Vagina (tissue), 2 donors: Measurements from ENCODE around the gene ARSD. TPM values are rescaled to one million over a fixed set of nuclear protein-coding genes. Genes with fewer than 3 reads are reported as not detected.
A peak's percentile ranks its signal among the peaks of the same experiment; 100 is the strongest.
"Not testable (repeated sequence)": the region's sequence is repeated elsewhere in the genome, so short reads cannot be mapped to it uniquely, and the experiment has no call there.

Experiments
- DNase-seq, 2 donors: peaks; one replicate each; pipeline ENCODE4 v3.0.0-alpha.2; 2017; ENCODE audit errors: extremely low spot score in 2 of 2
- H3K27ac ChIP-seq: fragments of 200-600 bp; sonication (generic); one replicate; pipeline ENCODE4 v1.5.1; 2019
- H3K27me3 ChIP-seq: fragments of 200-600 bp; sonication (generic); one replicate; pipeline ENCODE4 v1.5.1; 2019
- H3K36me3 ChIP-seq, 2 donors: fragments of 200-600 bp; sonication (generic); one replicate each; pipeline ENCODE4 v1.5.1; 2017 to 2019
- H3K4me1 ChIP-seq: fragments of 200-600 bp; sonication (generic); one replicate; pipeline ENCODE4 v1.5.1; 2019
- H3K4me3 ChIP-seq, 2 donors: fragments of 200-600 bp; sonication (generic); 1 replicate in 1 of 2; 2 replicates in 1 of 2; pipeline ENCODE4 v1.5.1; 2016 to 2019
- H3K9me3 ChIP-seq: fragments of 200-600 bp; sonication (generic); one replicate; pipeline ENCODE4 v1.5.1; 2019
- POLR2A ChIP-seq, 2 donors: fragments of 450-650 bp; IDR thresholded peaks; one replicate each; pipeline ENCODE4 v1.6.1; 2017; ENCODE audit warnings: antibody characterized with exemption in 2 of 2, mild to moderate bottlenecking in 2 of 2, moderate library complexity in 2 of 2
- POLR2AphosphoS5 ChIP-seq, 2 donors: sonication (generic); formaldehyde crosslinking; IDR thresholded peaks; one replicate each; pipeline ENCODE4 v1.9.0; 2017; ENCODE audit warnings: antibody characterized with exemption in 2 of 2, mild to moderate bottlenecking in 2 of 2, low read depth in 1 of 2; ENCODE audit not compliant: insufficient read depth in 1 of 2
- intact Hi-C: fragments of 100-400 bp; cut with DNase I; formaldehyde crosslinking; loops from one replicate; pipeline ENCODE4 v1.15.1; 2023
- total RNA-seq: library from RNA; depleted of rRNA; stranded (reverse); fragments of >200 nt; gene quantifications from one replicate; pipeline ENCODE4 v1.2.3, GENCODE V29; 2016
- TF ChIP-seq, protein P1 (sequence below), 3 experiments: fragments of 450-650 bp in 2 of 3; fragments of 200-600 bp in 1 of 3; sonication (generic) in 1 of 3; IDR thresholded peaks; one replicate each; pipeline ENCODE4 v1.5.1; 2017 to 2019; ENCODE audit warnings: antibody characterized with exemption in 3 of 3, mild to moderate bottlenecking in 2 of 3, moderate library complexity in 2 of 3

ARSD gene
- total RNA-seq, 1 donor from 2014 or later: 14.0 TPM

DNA sequence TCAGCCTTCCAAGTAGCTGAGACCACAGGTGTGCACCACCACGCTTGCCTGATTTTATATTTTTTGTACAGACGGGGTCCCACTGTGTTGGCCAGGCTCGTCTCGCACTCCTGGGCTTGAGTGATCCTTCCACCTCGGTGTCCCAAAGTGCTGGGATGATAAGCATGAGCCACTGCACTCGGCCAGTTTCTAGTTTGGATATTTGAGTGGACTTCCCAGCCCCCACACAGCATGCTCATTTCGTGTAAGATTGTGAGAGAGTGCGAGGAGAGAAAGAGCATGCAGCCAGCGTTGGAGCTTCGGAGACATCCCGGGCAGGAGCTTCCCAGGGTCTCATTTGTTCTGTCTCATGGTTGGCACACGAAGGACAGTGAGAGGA, 31.8 kb downstream of the ARSD start:
- Histone ChIP-seq H3K9me3 (no peaks in the 10 kb centered on the region), H3K4me1 (peaks cover 44% of the 10 kb centered on the region), H3K4me3 (no peak overlapping the region), H3K36me3 (no peaks in the 10 kb centered on the region), H3K27ac (no peak overlapping the region), H3K27me3 (no peaks in the 10 kb centered on the region)
- intact Hi-C loops: no loop called here
- TF ChIP-seq POLR2AphosphoS5 (IDR thresholded peaks at IDR 0.05; ENCODE audit: insufficient read depth in 1 of 2, low read depth in 1 of 2) (no peak), POLR2A (IDR thresholded peaks at IDR 0.05) (no peak)
- TF ChIP-seq, protein P1, sequence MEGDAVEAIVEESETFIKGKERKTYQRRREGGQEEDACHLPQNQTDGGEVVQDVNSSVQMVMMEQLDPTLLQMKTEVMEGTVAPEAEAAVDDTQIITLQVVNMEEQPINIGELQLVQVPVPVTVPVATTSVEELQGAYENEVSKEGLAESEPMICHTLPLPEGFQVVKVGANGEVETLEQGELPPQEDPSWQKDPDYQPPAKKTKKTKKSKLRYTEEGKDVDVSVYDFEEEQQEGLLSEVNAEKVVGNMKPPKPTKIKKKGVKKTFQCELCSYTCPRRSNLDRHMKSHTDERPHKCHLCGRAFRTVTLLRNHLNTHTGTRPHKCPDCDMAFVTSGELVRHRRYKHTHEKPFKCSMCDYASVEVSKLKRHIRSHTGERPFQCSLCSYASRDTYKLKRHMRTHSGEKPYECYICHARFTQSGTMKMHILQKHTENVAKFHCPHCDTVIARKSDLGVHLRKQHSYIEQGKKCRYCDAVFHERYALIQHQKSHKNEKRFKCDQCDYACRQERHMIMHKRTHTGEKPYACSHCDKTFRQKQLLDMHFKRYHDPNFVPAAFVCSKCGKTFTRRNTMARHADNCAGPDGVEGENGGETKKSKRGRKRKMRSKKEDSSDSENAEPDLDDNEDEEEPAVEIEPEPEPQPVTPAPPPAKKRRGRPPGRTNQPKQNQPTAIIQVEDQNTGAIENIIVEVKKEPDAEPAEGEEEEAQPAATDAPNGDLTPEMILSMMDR (IDR thresholded peaks at IDR 0.05): no peak
- DNase-seq: no peak

DNA sequence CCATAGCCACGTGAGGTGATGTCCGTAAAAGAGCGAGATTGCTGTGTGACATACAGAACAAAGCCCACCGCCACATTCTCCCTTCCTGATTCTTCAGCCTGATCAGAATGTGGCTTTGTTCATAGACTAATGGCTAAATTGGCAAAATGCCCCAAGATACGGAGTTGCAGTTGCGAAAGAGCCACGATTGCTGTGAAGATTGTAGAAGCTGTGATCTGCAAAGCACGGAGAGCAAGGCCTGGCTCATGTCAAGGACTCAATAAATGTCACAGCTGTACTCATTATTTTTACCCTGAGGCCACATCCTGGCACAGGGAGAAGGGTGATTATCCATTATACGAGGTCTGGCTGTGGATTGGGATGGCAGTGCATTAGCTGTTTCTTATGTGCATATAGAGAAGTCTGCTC, 34.2 kb downstream of the ARSD start:
- no peaks in the 10 kb centered on the region for H3K9me3 ChIP-seq
- peak overlapping the region in 1 of 2 donors; percentile 26 for H3K4me3 ChIP-seq
- DNase-seq: peak in 1 of 2 donors; percentile 95
- H3K4me1 ChIP-seq: peaks cover 51% of the 10 kb centered on the region
- H3K27ac ChIP-seq: peak overlapping the region; percentile 36
- TF ChIP-seq POLR2AphosphoS5 (IDR thresholded peaks at IDR 0.05; ENCODE audit: insufficient read depth in 1 of 2, low read depth in 1 of 2): peak; percentile 53 to 65
- TF ChIP-seq, protein P1 (IDR thresholded peaks at IDR 0.05): no peak
- intact Hi-C loops: no loop called here
- no peaks in the 10 kb centered on the region for H3K36me3 ChIP-seq
- H3K27me3 ChIP-seq: no peaks in the 10 kb centered on the region

DNA sequence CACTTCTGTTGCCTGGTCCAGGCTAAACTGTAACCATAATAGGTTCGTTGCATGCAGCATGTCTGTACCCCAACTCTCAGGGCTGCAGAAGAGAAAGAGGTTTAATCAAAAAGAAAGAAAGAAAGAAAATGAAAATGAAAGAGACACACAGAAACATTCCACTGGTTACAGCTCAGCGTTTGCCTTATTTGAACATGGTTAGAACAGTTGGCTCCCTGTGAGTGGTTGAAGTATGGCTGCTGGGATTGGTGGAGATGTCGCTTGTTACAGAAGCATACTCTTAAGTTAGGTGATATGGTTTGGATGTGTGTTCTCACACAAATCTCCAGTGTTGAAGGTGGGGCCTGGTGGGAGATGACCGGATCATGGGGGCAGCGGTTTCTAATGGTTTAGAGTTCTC, 36.3 kb downstream of the ARSD start:
- H3K9me3 ChIP-seq: no peaks in the 10 kb centered on the region
- H3K4me1 ChIP-seq: peaks cover 54% of the 10 kb centered on the region
- TF ChIP-seq, protein P1 (IDR thresholded peaks at IDR 0.05): no peak
- no peaks in the 10 kb centered on the region for H3K36me3 ChIP-seq
- DNase-seq: no peak
- H3K27ac ChIP-seq: no peak overlapping the region
- intact Hi-C loops: no loop called here
- no peak overlapping the region for H3K4me3 ChIP-seq
- H3K27me3 ChIP-seq: no peaks in the 10 kb centered on the region

DNA sequence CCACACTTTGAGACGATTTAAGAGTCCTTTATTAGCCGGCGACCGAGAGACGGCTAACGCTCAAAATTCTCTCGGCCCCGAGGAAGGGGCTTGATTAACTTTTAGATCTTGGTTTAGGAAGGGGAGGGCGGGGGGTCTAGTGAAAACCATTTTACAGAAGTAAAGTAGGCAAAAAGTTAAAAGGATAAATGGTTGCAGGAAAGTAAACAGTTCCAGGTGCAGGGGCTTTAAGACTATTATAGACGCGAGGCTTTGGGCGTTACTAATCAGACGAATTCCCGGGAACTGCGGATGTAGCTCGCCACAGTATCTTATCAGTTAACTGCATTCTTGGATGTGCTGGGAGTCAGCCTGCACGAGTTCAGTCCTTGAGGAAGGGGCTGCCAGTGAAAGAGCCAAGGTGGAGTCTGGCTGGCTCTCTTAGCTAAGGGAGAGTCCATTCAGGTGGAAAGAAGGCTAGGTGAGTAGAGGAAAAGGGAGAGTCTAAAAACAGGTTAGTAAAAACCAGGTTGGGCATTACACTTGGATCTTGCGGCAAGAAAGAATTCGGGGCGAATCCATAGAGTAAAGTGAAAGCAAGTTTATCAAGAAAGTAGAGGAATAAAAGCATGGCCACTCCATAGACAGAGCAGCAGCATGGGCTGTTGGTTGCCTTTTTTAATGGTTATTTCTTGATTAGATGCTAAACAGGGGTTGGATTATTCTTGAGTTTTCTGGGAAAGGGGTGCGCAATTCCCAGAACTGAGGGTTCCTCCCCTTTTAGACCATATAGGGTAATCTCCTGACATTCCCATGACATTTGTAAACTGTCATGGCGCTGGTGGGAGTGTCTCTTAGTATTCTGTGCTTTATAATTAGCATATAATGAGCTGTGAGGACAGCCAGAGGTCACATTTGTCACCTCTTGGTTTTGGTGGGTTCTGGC, 38.3 kb downstream of the ARSD start:
- H3K9me3 ChIP-seq, DNase-seq, H3K27me3 ChIP-seq, H3K27ac ChIP-seq, intact Hi-C loops, H3K36me3 ChIP-seq: not testable (repeated sequence)
- H3K4me1 ChIP-seq: peaks cover 35% of the 10 kb centered on the region
- peak overlapping the region in 1 of 2 donors; percentile 52 for H3K4me3 ChIP-seq

DNA sequence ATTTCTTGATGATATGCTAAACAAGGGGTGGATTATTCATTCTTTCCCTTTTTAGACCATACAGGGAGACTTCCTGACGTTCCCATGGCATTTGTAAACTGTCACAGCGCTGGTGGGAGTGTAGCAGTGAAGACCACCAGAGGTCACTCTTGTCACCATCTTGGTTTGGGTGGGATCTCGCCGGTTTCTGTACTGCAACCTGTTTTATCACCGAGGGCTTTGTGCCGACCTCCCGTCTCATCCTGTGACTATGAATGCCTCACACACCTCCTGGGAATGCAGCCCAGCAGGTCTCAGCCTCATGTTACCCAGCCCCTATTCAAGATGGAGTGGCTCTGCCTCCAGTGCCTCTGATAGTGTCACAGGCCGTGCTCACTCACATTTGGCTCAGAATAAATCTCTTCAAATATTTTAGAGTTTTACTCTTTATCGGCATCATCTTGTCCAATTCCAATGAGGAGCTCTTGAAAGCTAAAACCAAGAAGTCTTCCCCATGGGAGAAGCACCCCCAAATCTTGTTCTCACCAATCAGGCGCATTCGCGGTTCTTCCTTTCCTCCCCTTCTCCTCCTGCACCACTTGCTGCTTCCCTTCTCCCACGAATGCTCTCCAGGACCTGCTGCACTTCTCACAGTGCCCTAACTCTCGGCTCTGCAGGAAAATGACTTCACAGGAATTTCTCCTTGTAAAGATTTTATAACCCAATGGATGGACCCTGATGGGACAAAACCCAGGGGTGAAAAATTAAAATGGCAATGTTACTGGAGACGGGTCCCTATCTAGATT, 39.2 kb downstream of the ARSD start:
- H3K36me3 ChIP-seq, intact Hi-C loops, H3K27me3 ChIP-seq, H3K9me3 ChIP-seq, DNase-seq: not testable (repeated sequence)
- Histone ChIP-seq H3K4me3 (peak overlapping the region; percentile 52 to 53), H3K4me1 (peaks cover 27% of the 10 kb centered on the region), H3K27ac (peak overlapping the region; percentile 20)
